Measurements from ENCODE around the gene VEZT.

Gene VEZT

GRCh38 chr12:95319694-95320331 lies 102.2 kb downstream of the VEZT start:
- Histone ChIP-seq H3K79me2 (ENCODE audit: insufficient read depth, low read length) (no peaks in the 10 kb centered on the region), H4K20me1 (ENCODE audit: insufficient read depth, low read length) (no peaks in the 10 kb centered on the region), H3K4me1 (ENCODE audit: insufficient read depth, low read length, severe bottlenecking) (no peaks in the 10 kb centered on the region), H2AFZ (ENCODE audit: low read length) (no peak overlapping the region), H3K9me2 (ENCODE audit: low read depth, low read length) (no peaks in the 10 kb centered on the region), H3K9me3 (ENCODE audit: low read length) (no peaks in the 10 kb centered on the region), H3K4me2 (ENCODE audit: low read length) (no peak overlapping the region), H3K4me3 (ENCODE audit: low read depth, low read length, poor library complexity, severe bottlenecking) (no peak overlapping the region), H3K9ac (ENCODE audit: low read length) (no peak overlapping the region), H3K27me3 (ENCODE audit: insufficient read depth, low read length) (no peaks in the 10 kb centered on the region), H3K36me3 (ENCODE audit: insufficient read depth, low read length) (no peaks in the 10 kb centered on the region), H3K27ac (ENCODE audit: low read depth, low read length, poor library complexity, severe bottlenecking) (no peak overlapping the region), H3F3A (ENCODE audit: insufficient read depth, low read length) (no peaks in the 10 kb centered on the region)
- TF ChIP-seq EZH2 (IDR thresholded peaks at IDR 0.05; ENCODE audit: borderline replicate concordance, low read length) (no peak), CTCF (IDR thresholded peaks at IDR 0.05; ENCODE audit: low read length) (no peak)

- Histone ChIP-seq H3K27me3 (ENCODE audit: insufficient read depth, low read length) (no peaks in the 10 kb centered on the region), H4K20me1 (ENCODE audit: insufficient read depth, low read length) (no peaks in the 10 kb centered on the region), H2AFZ (ENCODE audit: low read length) (no peak overlapping the region), H3K4me1 (ENCODE audit: insufficient read depth, low read length, severe bottlenecking) (no peaks in the 10 kb centered on the region), H3F3A (ENCODE audit: insufficient read depth, low read length) (no peaks in the 10 kb centered on the region), H3K36me3 (ENCODE audit: insufficient read depth, low read length) (no peaks in the 10 kb centered on the region), H3K27ac (ENCODE audit: low read depth, low read length, poor library complexity, severe bottlenecking) (no peak overlapping the region), H3K9ac (ENCODE audit: low read length) (no peak overlapping the region), H3K4me2 (ENCODE audit: low read length) (no peak overlapping the region), H3K4me3 (ENCODE audit: low read depth, low read length, poor library complexity, severe bottlenecking) (no peak overlapping the region), H3K79me2 (ENCODE audit: insufficient read depth, low read length) (no peaks in the 10 kb centered on the region), H3K9me2 (ENCODE audit: low read depth, low read length) (no peaks in the 10 kb centered on the region), H3K9me3 (ENCODE audit: low read length) (no peaks in the 10 kb centered on the region)
- TF ChIP-seq CTCF (IDR thresholded peaks at IDR 0.05; ENCODE audit: low read length) (no peak), EZH2 (IDR thresholded peaks at IDR 0.05; ENCODE audit: borderline replicate concordance, low read length) (no peak)
Measured at GRCh38 chr12:95321516-95322246, 104.1 kb downstream of the VEZT start.

- Histone ChIP-seq H3K27me3 (ENCODE audit: insufficient read depth, low read length) (no peaks in the 10 kb centered on the region), H3K4me3 (ENCODE audit: low read depth, low read length, poor library complexity, severe bottlenecking) (no peak overlapping the region), H3K79me2 (ENCODE audit: insufficient read depth, low read length) (no peaks in the 10 kb centered on the region), H3K9me2 (ENCODE audit: low read depth, low read length) (no peaks in the 10 kb centered on the region), H3K4me2 (ENCODE audit: low read length) (no peak overlapping the region), H2AFZ (ENCODE audit: low read length) (no peak overlapping the region), H4K20me1 (ENCODE audit: insufficient read depth, low read length) (no peaks in the 10 kb centered on the region), H3K27ac (ENCODE audit: low read depth, low read length, poor library complexity, severe bottlenecking) (no peak overlapping the region), H3K4me1 (ENCODE audit: insufficient read depth, low read length, severe bottlenecking) (no peaks in the 10 kb centered on the region), H3K36me3 (ENCODE audit: insufficient read depth, low read length) (no peaks in the 10 kb centered on the region), H3F3A (ENCODE audit: insufficient read depth, low read length) (no peaks in the 10 kb centered on the region), H3K9me3 (ENCODE audit: low read length) (no peaks in the 10 kb centered on the region), H3K9ac (ENCODE audit: low read length) (no peak overlapping the region)
- TF ChIP-seq EZH2 (IDR thresholded peaks at IDR 0.05; ENCODE audit: borderline replicate concordance, low read length) = no peak
- no peak for TF ChIP-seq CTCF (IDR thresholded peaks at IDR 0.05; ENCODE audit: low read length)
Measured at GRCh38 chr12:95322326-95322725, 104.7 kb downstream of the VEZT start.

Data from OCI-LY1 (cell line).